ENCODE data around the gene NFKB2. TPM values are rescaled to one million over a fixed set of nuclear protein-coding genes. Genes with fewer than 3 reads are reported as not detected.

Gene NFKB2
- total RNA-seq, 2 donors from 2014 or later, result 22.5 to 40.4 TPM

DNA sequence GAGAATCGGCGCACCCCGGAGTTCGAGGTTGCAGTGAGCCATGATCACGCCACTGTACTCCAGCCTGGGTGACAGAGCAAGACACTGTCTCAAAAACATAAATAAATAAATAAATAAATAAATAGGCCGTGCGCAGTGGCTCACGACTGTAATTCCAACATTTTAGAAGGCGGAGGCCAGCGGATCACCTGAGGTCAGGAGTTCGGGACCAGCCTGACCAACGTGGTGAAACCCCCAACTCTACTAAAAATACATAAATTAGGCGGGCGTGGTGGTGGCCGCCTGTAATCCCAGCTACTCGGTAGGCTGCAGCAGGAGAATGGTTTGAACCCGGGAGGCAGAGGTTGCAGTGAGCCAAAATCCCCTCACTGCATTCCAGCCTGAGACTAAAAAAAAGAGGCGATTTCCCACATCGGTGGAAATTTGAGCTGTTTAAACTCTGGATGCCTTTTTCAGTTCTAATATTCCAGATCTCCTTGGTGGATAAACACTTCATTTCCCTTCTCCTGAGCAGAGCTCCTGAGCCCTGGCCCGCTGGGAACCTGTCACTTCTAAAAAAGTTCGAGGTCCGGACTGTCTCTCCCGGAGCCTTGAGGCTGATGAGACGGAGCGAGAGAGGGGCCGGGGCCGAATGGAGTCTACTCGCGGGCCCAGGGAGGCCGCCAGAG, 2.0 kb upstream of the NFKB2 start:
- peak overlapping the region; percentile 97 to 98 for H3K27ac ChIP-seq
- intact Hi-C loops (cut with DNase I), result loop anchor here (2.0 to 10.0 kb wide), 2 partner anchors 27 to 111 kb away; partner anchors contain the start of genes ACTR1A, FBXL15 and SUFU
- 30% methylated on average over 30 of the region's 30 CpGs for WGBS
- no peaks in the 10 kb centered on the region for H3K9me3 ChIP-seq
- peak in 1 of 4 experiments; percentile 93 for TF ChIP-seq CTCF (IDR thresholded peaks at IDR 0.05)
- no peak for TF ChIP-seq POLR2AphosphoS5 (IDR thresholded peaks at IDR 0.05)
- TF ChIP-seq POLR2A (IDR thresholded peaks at IDR 0.05), result no peak
- no peaks in the 10 kb centered on the region for H3K36me3 ChIP-seq
- H3K4me3 ChIP-seq, result peak overlapping the region; percentile 66 to 80
- no peaks in the 10 kb centered on the region for H3K27me3 ChIP-seq (replicated peaks; ENCODE audit: insufficient read depth)
- H3K4me1 ChIP-seq (replicated peaks), result peaks cover 6% of the 10 kb centered on the region
- no peak for DNase-seq (ENCODE audit: low spot score)

- H3K36me3 ChIP-seq, result no peaks in the 10 kb centered on the region
- WGBS, result 0% methylated on average over 60 of the region's 71 CpGs
- intact Hi-C loops (cut with DNase I), result loop anchor here (2.0 to 10.0 kb wide), 2 partner anchors 27 to 111 kb away; partner anchors contain the start of genes ACTR1A, FBXL15 and SUFU
- DNase-seq (ENCODE audit: low spot score), result peak; percentile 91
- peaks cover 6% of the 10 kb centered on the region for H3K4me1 ChIP-seq (replicated peaks)
- H3K27me3 ChIP-seq (replicated peaks; ENCODE audit: insufficient read depth), result no peaks in the 10 kb centered on the region
- peak; percentile 85 for TF ChIP-seq POLR2AphosphoS5 (IDR thresholded peaks at IDR 0.05)
- peak in 3 of 4 experiments; percentile 95 to 98 (median 98) for TF ChIP-seq CTCF (IDR thresholded peaks at IDR 0.05)
- TF ChIP-seq POLR2A (IDR thresholded peaks at IDR 0.05), result peak; percentile 85
- H3K4me3 ChIP-seq, result peak overlapping the region; percentile 66 to 80
- peak overlapping the region; percentile 97 to 98 for H3K27ac ChIP-seq
- H3K9me3 ChIP-seq, result no peaks in the 10 kb centered on the region
Measured at GRCh38 chr10:102394079-102394800, 1.3 kb upstream of the NFKB2 start.

- no peak for TF ChIP-seq POLR2A (IDR thresholded peaks at IDR 0.05)
- no peak for TF ChIP-seq CTCF (IDR thresholded peaks at IDR 0.05)
- no peak for TF ChIP-seq POLR2AphosphoS5 (IDR thresholded peaks at IDR 0.05)
- H3K36me3 ChIP-seq, result no peaks in the 10 kb centered on the region
- H3K4me3 ChIP-seq, result peak overlapping the region; percentile 66 to 80
- peak overlapping the region; percentile 97 to 98 for H3K27ac ChIP-seq
- no peaks in the 10 kb centered on the region for H3K27me3 ChIP-seq (replicated peaks; ENCODE audit: insufficient read depth)
- under 1% methylated on average over 35 of the region's 35 CpGs for WGBS
- DNase-seq (ENCODE audit: low spot score), result no peak
- H3K4me1 ChIP-seq (replicated peaks), result peaks cover 6% of the 10 kb centered on the region
- intact Hi-C loops (cut with DNase I), result loop anchor here (2.0 to 10.0 kb wide), 4 partner anchors 26 to 187 kb away; partner anchors contain the start of genes ACTR1A, FBXL15, PITX3 and SUFU
- H3K9me3 ChIP-seq, result no peaks in the 10 kb centered on the region
Measured at GRCh38 chr10:102394801-102395399, 605 bp upstream of the NFKB2 start.

- intact Hi-C loops (cut with DNase I), result loop anchor here (5.0 to 10.0 kb wide), 3 partner anchors 109 to 186 kb away; partner anchors contain the start of genes ACTR1A, PITX3 and SUFU
- no peaks in the 10 kb centered on the region for H3K27me3 ChIP-seq (replicated peaks; ENCODE audit: insufficient read depth)
- TF ChIP-seq CTCF (IDR thresholded peaks at IDR 0.05), result no peak
- TF ChIP-seq POLR2A (IDR thresholded peaks at IDR 0.05), result no peak
- no peak for TF ChIP-seq POLR2AphosphoS5 (IDR thresholded peaks at IDR 0.05)
- H3K27ac ChIP-seq, result peak overlapping the region; percentile 97 to 98
- 31% methylated on average over 4 of the region's 4 CpGs for WGBS
- no peak for DNase-seq (ENCODE audit: low spot score)
- H3K9me3 ChIP-seq, result no peaks in the 10 kb centered on the region
- H3K36me3 ChIP-seq, result no peaks in the 10 kb centered on the region
- peak overlapping the region; percentile 66 to 80 for H3K4me3 ChIP-seq
- peaks cover 6% of the 10 kb centered on the region for H3K4me1 ChIP-seq (replicated peaks)
Measured at GRCh38 chr10:102396317-102396650, 779 bp downstream of the NFKB2 start.
